Measurements from ENCODE around the gene MRPL27. TPM values are rescaled to one million over a fixed set of nuclear protein-coding genes. Genes with fewer than 3 reads are reported as not detected.

Gene MRPL27
- total and polyA plus RNA-seq, 10 donors = 26.4 to 102 (median 34.9) TPM

DNA sequence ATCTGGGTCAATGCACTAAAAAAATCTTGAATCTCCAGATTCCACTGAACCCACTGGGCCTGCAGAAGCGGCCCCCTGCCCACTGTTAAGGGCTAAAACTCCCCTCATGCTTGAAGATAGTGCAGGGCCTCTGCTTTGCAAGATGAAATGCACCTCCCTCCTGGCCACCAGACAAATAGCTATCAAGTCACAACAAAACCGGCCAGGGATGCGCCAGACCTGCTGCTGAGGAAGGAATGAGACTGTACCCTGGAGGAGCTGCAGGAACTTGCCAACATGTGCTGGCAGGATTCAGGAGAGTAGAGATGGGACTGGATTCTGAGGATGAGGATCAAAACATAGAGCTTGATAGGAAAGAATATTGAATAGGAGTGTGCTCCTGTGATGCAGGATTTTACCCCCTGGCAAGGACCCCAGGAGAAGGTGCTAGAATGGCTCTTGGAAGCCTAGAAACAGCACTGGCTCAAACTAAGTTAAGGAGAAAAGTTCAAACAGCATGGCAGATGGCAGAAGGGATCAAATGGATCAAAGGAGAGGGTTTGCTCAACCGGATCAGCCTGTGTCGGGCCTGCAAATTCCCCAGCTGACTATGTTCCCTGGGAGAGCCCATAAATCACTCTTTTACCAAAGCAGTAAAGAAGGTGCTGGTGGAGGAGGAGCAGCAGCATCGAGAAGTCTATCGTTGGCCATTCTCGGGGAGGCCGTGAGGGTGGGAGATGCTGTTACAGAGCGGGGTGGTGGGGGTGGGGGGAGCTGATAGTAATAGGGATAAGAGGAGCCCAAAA lies 54.3 kb downstream of the MRPL27 start:
- Histone ChIP-seq H3K27me3 (replicated peaks in 1 of 7) (peaks cover 0 to 1% (median 0%) of the 10 kb centered on the region in 7 donors), H3K27ac (no peak overlapping the region), H3K4me3 (no peak overlapping the region), H3K9me3 (no peaks in the 10 kb centered on the region), H3K36me3 (no peaks in the 10 kb centered on the region), H3K4me1 (no peaks in the 10 kb centered on the region)
- peak; percentile 18 for DNase-seq
- intact Hi-C loops (cut with DNase I; ENCODE audit: low total_unique reads) = no loop called here
- TF ChIP-seq, protein P1, sequence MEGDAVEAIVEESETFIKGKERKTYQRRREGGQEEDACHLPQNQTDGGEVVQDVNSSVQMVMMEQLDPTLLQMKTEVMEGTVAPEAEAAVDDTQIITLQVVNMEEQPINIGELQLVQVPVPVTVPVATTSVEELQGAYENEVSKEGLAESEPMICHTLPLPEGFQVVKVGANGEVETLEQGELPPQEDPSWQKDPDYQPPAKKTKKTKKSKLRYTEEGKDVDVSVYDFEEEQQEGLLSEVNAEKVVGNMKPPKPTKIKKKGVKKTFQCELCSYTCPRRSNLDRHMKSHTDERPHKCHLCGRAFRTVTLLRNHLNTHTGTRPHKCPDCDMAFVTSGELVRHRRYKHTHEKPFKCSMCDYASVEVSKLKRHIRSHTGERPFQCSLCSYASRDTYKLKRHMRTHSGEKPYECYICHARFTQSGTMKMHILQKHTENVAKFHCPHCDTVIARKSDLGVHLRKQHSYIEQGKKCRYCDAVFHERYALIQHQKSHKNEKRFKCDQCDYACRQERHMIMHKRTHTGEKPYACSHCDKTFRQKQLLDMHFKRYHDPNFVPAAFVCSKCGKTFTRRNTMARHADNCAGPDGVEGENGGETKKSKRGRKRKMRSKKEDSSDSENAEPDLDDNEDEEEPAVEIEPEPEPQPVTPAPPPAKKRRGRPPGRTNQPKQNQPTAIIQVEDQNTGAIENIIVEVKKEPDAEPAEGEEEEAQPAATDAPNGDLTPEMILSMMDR (IDR thresholded peaks at IDR 0.05 in 8 of 11, conservative IDR thresholded peaks at IDR 0.05 in 3 of 11) = no peak
- no peak for TF ChIP-seq POLR2A (IDR thresholded peaks at IDR 0.05)
- TF ChIP-seq POLR2AphosphoS5 (IDR thresholded peaks at IDR 0.05) = no peak
- 75 to 85% (median 82%) methylated on average over 10 of the region's 10 CpGs for WGBS, 5 donors

Small RNAs within 50 kb of the gene (small RNA-seq; reads per million reads assigned to genes)
- 0 reads per million in 4 donors for gene RF00019

Other genes starting within 250 kb of the MRPL27 start
- gene SAMD14, start 243.0 kb downstream of the MRPL27 start, total RNA-seq = 1 to 10 TPM; 1.2 to 7.5 (median 4.1) TPM
- gene SAMD14, start 243.0 kb downstream of the MRPL27 start, polyA plus RNA-seq = 1 to 10 TPM; 1.1 to 1.9 (median 1.1) TPM
- gene PPP1R9B, start 222.5 kb downstream of the MRPL27 start, total RNA-seq = 100 to 1,000 TPM in 4 of 7 donors, 10 to 100 TPM in 3; 54.1 to 136 (median 112) TPM
- gene PPP1R9B, start 222.5 kb downstream of the MRPL27 start, polyA plus RNA-seq = 100 to 1,000 TPM in 1 of 3 donors, 10 to 100 TPM in 2; 30.0 to 105 (median 40.9) TPM
- 1 to 10 TPM in 6 of 7 donors, not detected in 1; 1.2 to 4.7 (median 2.7) TPM for gene SGCA, start 207.2 kb downstream of the MRPL27 start, total RNA-seq
- gene SGCA, start 207.2 kb downstream of the MRPL27 start, polyA plus RNA-seq = 1 to 10 TPM; 3.7 to 5.9 (median 5.7) TPM
- 100 to 1,000 TPM in 2 of 7 donors, 10 to 100 TPM in 4, 1 to 10 TPM in 1; 7.4 to 458 (median 65.4) TPM for gene COL1A1, start 171.6 kb downstream of the MRPL27 start, total RNA-seq
- gene COL1A1, start 171.6 kb downstream of the MRPL27 start, polyA plus RNA-seq = 10 to 100 TPM in 2 of 3 donors, 1 to 10 TPM in 1; 7.1 to 24.0 (median 11.3) TPM
- under 1 TPM in 2 of 7 donors, not detected in 5; 0.44 to 0.49 TPM for gene TMEM92, start 98.7 kb downstream of the MRPL27 start, total RNA-seq
- gene TMEM92, start 98.7 kb downstream of the MRPL27 start, polyA plus RNA-seq = under 1 TPM in 1 of 3 donors, not detected in 2; 0.06 TPM
- 10 to 100 TPM; 17.9 to 27.3 (median 23.3) TPM for gene XYLT2, start 27.1 kb downstream of the MRPL27 start, total RNA-seq
- gene XYLT2, start 27.1 kb downstream of the MRPL27 start, polyA plus RNA-seq = 10 to 100 TPM; 10.0 to 19.1 (median 14.2) TPM
- gene EME1, start within 50 bp of the MRPL27 start, total RNA-seq = 1 to 10 TPM in 6 of 7 donors, under 1 TPM in 1; 0.66 to 3.6 (median 1.9) TPM
- gene EME1, start within 50 bp of the MRPL27 start, polyA plus RNA-seq = 1 to 10 TPM; 1.1 to 3.0 (median 1.9) TPM
- 10 to 100 TPM; 38.9 to 71.3 (median 47.0) TPM for gene LRRC59, start 24.3 kb upstream of the MRPL27 start, total RNA-seq
- gene LRRC59, start 24.3 kb upstream of the MRPL27 start, polyA plus RNA-seq = 10 to 100 TPM; 12.5 to 23.6 (median 18.8) TPM
- gene ACSF2, start 53.0 kb upstream of the MRPL27 start, total RNA-seq = 10 to 100 TPM; 28.3 to 48.6 (median 41.9) TPM
- 10 to 100 TPM; 21.7 to 50.0 (median 36.3) TPM for gene ACSF2, start 53.0 kb upstream of the MRPL27 start, polyA plus RNA-seq
- gene CHAD, start 95.7 kb upstream of the MRPL27 start, total RNA-seq = under 1 TPM in 1 of 7 donors, not detected in 6; 0.39 TPM
- gene CHAD, start 95.7 kb upstream of the MRPL27 start, polyA plus RNA-seq = not detected
- 10 to 100 TPM; 24.4 to 56.2 (median 39.4) TPM for gene RSAD1, start 105.7 kb upstream of the MRPL27 start, total RNA-seq
- gene RSAD1, start 105.7 kb upstream of the MRPL27 start, polyA plus RNA-seq = 10 to 100 TPM; 24.1 to 35.0 (median 30.7) TPM
- 1 to 10 TPM in 3 of 7 donors, under 1 TPM in 4; 0.54 to 2.8 (median 0.98) TPM for gene MYCBPAP, start 135.3 kb upstream of the MRPL27 start, total RNA-seq
- under 1 TPM; 0.15 to 0.18 (median 0.16) TPM for gene MYCBPAP, start 135.3 kb upstream of the MRPL27 start, polyA plus RNA-seq
- gene EPN3, start 159.6 kb upstream of the MRPL27 start, total RNA-seq = not detected
- gene EPN3, start 159.6 kb upstream of the MRPL27 start, polyA plus RNA-seq = under 1 TPM in 2 of 3 donors, not detected in 1; 0.02 to 0.16 TPM
- 100 to 1,000 TPM in 1 of 7 donors, 10 to 100 TPM in 6; 32.8 to 128 (median 57.5) TPM for gene SPATA20, start 174.0 kb upstream of the MRPL27 start, total RNA-seq
- gene SPATA20, start 174.0 kb upstream of the MRPL27 start, polyA plus RNA-seq = 10 to 100 TPM; 14.9 to 74.8 (median 27.5) TPM
- gene CACNA1G, start 187.5 kb upstream of the MRPL27 start, total RNA-seq = 1 to 10 TPM in 1 of 7 donors, under 1 TPM in 5, not detected in 1; 0.07 to 1.3 (median 0.25) TPM
- gene CACNA1G, start 187.5 kb upstream of the MRPL27 start, polyA plus RNA-seq = under 1 TPM; 0.02 to 0.03 (median 0.03) TPM

All from spleen (tissue), 11 donors.